DOHH2 (cell line): Measurements from ENCODE around the gene OSBPL10.

ENCODE experiments used
- EZH2phosphoT487 ChIP-seq: fragments of 200-600 bp; sonication (generic); IDR thresholded peaks from 2 replicates; pipeline ENCODE4 v1.6.1; 2017; ENCODE audit warnings: borderline replicate concordance, mild to moderate bottlenecking, antibody characterized with exemption, low read length, moderate library complexity, mixed read lengths
- TF ChIP-seq, protein P1 (sequence below): fragments of 200-600 bp; sonication (generic); IDR thresholded peaks from one replicate; pipeline ENCODE4 v1.5.1; 2014; ENCODE audit warnings: antibody characterized with exemption, mild to moderate bottlenecking, low read depth, low read length; ENCODE audit not compliant: poor library complexity, severe bottlenecking

GRCh38 chr3:31884251-31884650, 96.8 kb downstream of the OSBPL10 start:
- TF ChIP-seq, protein P1, sequence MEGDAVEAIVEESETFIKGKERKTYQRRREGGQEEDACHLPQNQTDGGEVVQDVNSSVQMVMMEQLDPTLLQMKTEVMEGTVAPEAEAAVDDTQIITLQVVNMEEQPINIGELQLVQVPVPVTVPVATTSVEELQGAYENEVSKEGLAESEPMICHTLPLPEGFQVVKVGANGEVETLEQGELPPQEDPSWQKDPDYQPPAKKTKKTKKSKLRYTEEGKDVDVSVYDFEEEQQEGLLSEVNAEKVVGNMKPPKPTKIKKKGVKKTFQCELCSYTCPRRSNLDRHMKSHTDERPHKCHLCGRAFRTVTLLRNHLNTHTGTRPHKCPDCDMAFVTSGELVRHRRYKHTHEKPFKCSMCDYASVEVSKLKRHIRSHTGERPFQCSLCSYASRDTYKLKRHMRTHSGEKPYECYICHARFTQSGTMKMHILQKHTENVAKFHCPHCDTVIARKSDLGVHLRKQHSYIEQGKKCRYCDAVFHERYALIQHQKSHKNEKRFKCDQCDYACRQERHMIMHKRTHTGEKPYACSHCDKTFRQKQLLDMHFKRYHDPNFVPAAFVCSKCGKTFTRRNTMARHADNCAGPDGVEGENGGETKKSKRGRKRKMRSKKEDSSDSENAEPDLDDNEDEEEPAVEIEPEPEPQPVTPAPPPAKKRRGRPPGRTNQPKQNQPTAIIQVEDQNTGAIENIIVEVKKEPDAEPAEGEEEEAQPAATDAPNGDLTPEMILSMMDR, result no peak
- TF ChIP-seq EZH2phosphoT487, result no peak
